Endothelial cell of umbilical vein (primary cell): ENCODE measurements around the gene MTA2. TPM values are rescaled to one million over a fixed set of nuclear protein-coding genes. Genes with fewer than 3 reads are reported as not detected.
A peak's percentile ranks its signal among the peaks of the same experiment; 100 is the strongest.

Experiments used
- BruUV-seq: library from RNA; stranded (reverse); fragments of 400-500 nt; replicated peaks from 2 replicates; lab custom pipeline; 2021; lab: Mats Ljungman, UMichigan
- CTCF ChIA-PET: fragments of 300-600, 350-600 bp; sonication (Branson Sonifier 250); formaldehyde crosslinking; loops from one replicate; lab custom pipeline; 2021; ENCODE audit warnings: antibody characterized with exemption, inconsistent platforms; lab: Charles Lee
- POLR2A ChIA-PET: fragments of 300-600, 350-600 bp; sonication (Branson Sonifier 250); formaldehyde crosslinking; loops from one replicate; lab custom pipeline; 2021; ENCODE audit warnings: antibody characterized with exemption, inconsistent platforms; lab: Charles Lee
- DNase-seq: peaks from one replicate; pipeline ENCODE4 v3.0.0-alpha.2; 2011; ENCODE audit warnings: low read depth, low spot score
- FAIRE-seq: peaks from 2 replicates; lab custom pipeline; 2011; peaks lifted over from hg19 to GRCh38; lab: Jason Lieb, UNC
- H2AFZ ChIP-seq: 2 replicates; pipeline ENCODE4 v1.6.0; 2012; ENCODE audit warnings: low read depth, low read length, control low read depth, inconsistent platforms
- H3K27ac ChIP-seq: 2 replicates; pipeline ENCODE4 v1.5.1; 2011; ENCODE audit warnings: low read depth, mild to moderate bottlenecking, control low read depth, low read length, moderate library complexity; ENCODE audit not compliant: insufficient read depth
- H3K27me3 ChIP-seq, 2 experiments: 2 replicates each; pipeline versions ENCODE4 v1.6.0 to v1.6.1; 2011; ENCODE audit warnings: low read length in 2 of 2, mixed read lengths in 1 of 2; ENCODE audit not compliant: control insufficient read depth in 2 of 2, insufficient read depth in 2 of 2
- H3K36me3 ChIP-seq, 2 experiments: 2 replicates in 1 of 2; 3 replicates in 1 of 2; pipeline ENCODE4 v1.5.1; 2011; ENCODE audit warnings: low read length in 2 of 2, mild to moderate bottlenecking in 1 of 2, moderate library complexity in 1 of 2; ENCODE audit not compliant: control insufficient read depth in 2 of 2, insufficient read depth in 2 of 2; ENCODE audit errors: extremely low read depth in 1 of 2
- H3K4me1 ChIP-seq: 3 replicates; pipeline ENCODE4 v1.5.1; 2011; ENCODE audit warnings: mild to moderate bottlenecking, low read length; ENCODE audit not compliant: control insufficient read depth, insufficient read depth; ENCODE audit errors: extremely low read depth
- H3K4me2 ChIP-seq: 2 replicates; pipeline ENCODE4 v1.6.1; 2011; ENCODE audit warnings: low read length, control low read depth, mixed read lengths; ENCODE audit not compliant: insufficient read depth
- H3K4me3 ChIP-seq, 3 experiments: fragments of 200-600 bp in 1 of 3; sonication (generic), shearing (Covaris generic) in 1 of 3; replicated peaks in 1 of 3; 2 replicates each; pipeline ENCODE4 v1.5.1; 2011 to 2016; ENCODE audit warnings: control low read depth in 3 of 3, low read length in 3 of 3, mild to moderate bottlenecking in 2 of 3, inconsistent platforms in 1 of 3, low read depth in 1 of 3, moderate library complexity in 1 of 3; ENCODE audit not compliant: insufficient read depth in 1 of 3
- H3K79me2 ChIP-seq: 2 replicates; pipeline ENCODE4 v1.6.0; 2012; ENCODE audit warnings: low read length, inconsistent platforms; ENCODE audit not compliant: control insufficient read depth, insufficient read depth
- H3K9ac ChIP-seq: replicated peaks from 2 replicates; pipeline ENCODE3; 2011; ENCODE audit warnings: low read length, control low read depth; ENCODE audit not compliant: insufficient read depth; ENCODE audit errors: extremely low read depth
- H3K9me1 ChIP-seq: replicated peaks from 3 replicates; pipeline ENCODE4 v1.6.0; 2011; ENCODE audit warnings: mild to moderate bottlenecking, low read length; ENCODE audit not compliant: control insufficient read depth, insufficient read depth; ENCODE audit errors: extremely low read depth
- H3K9me3 ChIP-seq: replicated peaks from 2 replicates; pipeline ENCODE4 v1.5.1; 2012; ENCODE audit warnings: low read length, inconsistent platforms; ENCODE audit not compliant: control insufficient read depth, insufficient read depth
- H4K20me1 ChIP-seq: replicated peaks from 2 replicates; pipeline ENCODE3; 2011; ENCODE audit warnings: mild to moderate bottlenecking, low read length; ENCODE audit not compliant: control insufficient read depth, insufficient read depth; ENCODE audit errors: extremely low read depth
- CTCF ChIP-seq, 2 donors: IDR thresholded peaks; 1 replicate in 1 of 2; 2 replicates in 1 of 2; pipeline ENCODE4 v1.5.1; 2011; ENCODE audit warnings: low read length in 2 of 2, mild to moderate bottlenecking in 2 of 2, moderate library complexity in 2 of 2, control low read depth in 1 of 2, inconsistent platforms in 1 of 2, low read depth in 1 of 2; ENCODE audit not compliant: insufficient read depth in 1 of 2; ENCODE audit errors: extremely low read depth in 1 of 2
- EZH2 ChIP-seq: IDR thresholded peaks from 2 replicates; pipeline ENCODE4 v1.6.1; 2012; ENCODE audit warnings: borderline replicate concordance, low read depth, mild to moderate bottlenecking, moderate library complexity, low read length, inconsistent platforms; ENCODE audit not compliant: severe bottlenecking
- FOS ChIP-seq: IDR thresholded peaks from 2 replicates; pipeline ENCODE4 v1.6.1; 2011; ENCODE audit warnings: mild to moderate bottlenecking, low read length, moderate library complexity, borderline replicate concordance; ENCODE audit not compliant: insufficient read depth
- GATA2 ChIP-seq: IDR thresholded peaks from 2 replicates; pipeline ENCODE4 v1.7.0; 2011; ENCODE audit warnings: low read depth, mild to moderate bottlenecking, moderate library complexity, mixed read lengths, low read length; ENCODE audit not compliant: insufficient read length, insufficient read depth
- JUN ChIP-seq: IDR thresholded peaks from 2 replicates; pipeline ENCODE4 v1.6.1; 2011; ENCODE audit warnings: borderline replicate concordance, low read depth; ENCODE audit not compliant: insufficient read length, insufficient read depth
- MAX ChIP-seq: IDR thresholded peaks from 2 replicates; pipeline ENCODE4 v1.6.1; 2011; ENCODE audit not compliant: insufficient read depth, insufficient read length
- MYC ChIP-seq: IDR thresholded peaks from one replicate; pipeline ENCODE4 v1.6.1; 2011; ENCODE audit warnings: mild to moderate bottlenecking, low read depth, low read length
- POLR2A ChIP-seq: IDR thresholded peaks from 2 replicates; pipeline ENCODE4 v1.6.1; 2012; ENCODE audit warnings: low read depth, mild to moderate bottlenecking, control low read depth, low read length
- POLR2AphosphoS5 ChIP-seq: IDR thresholded peaks from 2 replicates; pipeline ENCODE4 v1.6.1; 2012; ENCODE audit warnings: low read depth, mild to moderate bottlenecking, control low read depth, low read length, moderate library complexity; ENCODE audit not compliant: insufficient read depth
- dilution Hi-C: fragments of 300-500 bp; cut with MboI; formaldehyde crosslinking; loops from one replicate; pipeline ENCODE4 v1.15.0; 2019; ENCODE audit warnings: low sequenced_read_pairs; ENCODE audit not compliant: extremely low pct_ligation_motif_present
- intact Hi-C: fragments of 100-400 bp; cut with micrococcal nuclease; formaldehyde crosslinking; loops from one replicate; pipeline ENCODE4 v1.10.0; 2022
- polyA plus RNA-seq, 4 experiments: library from polyadenylated mRNA; depleted of rRNA in 3 of 4; stranded (reverse) in 3 of 4; unstranded in 1 of 4; fragments of >200 nt; gene quantifications; 2 replicates each; pipeline versions ENCODE4 v1.2.1 to v1.2.3, GENCODE V29; 2011 to 2012; ENCODE audit warnings: missing spikeins in 1 of 4
- total RNA-seq: library from RNA; stranded (reverse); gene quantifications from 2 replicates; pipeline ENCODE4 v1.2.3, GENCODE V29; 2021

Gene MTA2
- total and polyA plus RNA-seq, 2 donors (not counting 3 experiments of a cell fraction or from before 2014, with no cell fraction given) = 40.4 to 166 TPM

- Histone ChIP-seq H4K20me1 (no peaks in the 10 kb centered on the region), H3K9me1 (no peaks in the 10 kb centered on the region), H2AFZ (no peak overlapping the region), H3K4me1 (no peaks in the 10 kb centered on the region), H3K9ac (no peak overlapping the region), H3K36me3 (peaks cover 40 to 59% of the 10 kb centered on the region in 2 experiments), H3K27ac (no peak overlapping the region), H3K79me2 (no peaks in the 10 kb centered on the region), H3K4me2 (no peak overlapping the region), H3K9me3 (no peaks in the 10 kb centered on the region), H3K4me3 (no peak overlapping the region), H3K27me3 (no peaks in the 10 kb centered on the region)
- ChIA-PET CTCF (no interaction called here), POLR2A (no interaction called here)
- DNase-seq (no peak), FAIRE-seq (no peak)
- TF ChIP-seq GATA2 (no peak), POLR2A (no peak), MAX (no peak), CTCF (IDR thresholded peaks at IDR 0.05; ENCODE audit: extremely low read depth in 1 of 2, insufficient read depth in 1 of 2, low read depth in 1 of 2, low read length in 2 of 2) (no peak), FOS (no peak), JUN (no peak), POLR2AphosphoS5 (no peak), EZH2 (no peak), MYC (no peak)
- intact Hi-C loops = no loop called here
- TSS peak; percentile 1 for BruUV-seq
- dilution Hi-C loops = no loop called here
Observed at GRCh38 chr11:62632492-62632891, 30.8 kb upstream of the MTA2 start.
